HG03175 (cell line): Measurements from ENCODE around the gene PODXL2.

Experiments
- ATAC-seq: cut with Tn5 transposase; IDR thresholded peaks from one replicate; pipeline ENCODE4 v1.9.1; 2021; ENCODE audit warnings: mild to moderate bottlenecking, moderate library complexity; ENCODE audit not compliant: unreplicated experiment

The PODXL2 gene

DNA sequence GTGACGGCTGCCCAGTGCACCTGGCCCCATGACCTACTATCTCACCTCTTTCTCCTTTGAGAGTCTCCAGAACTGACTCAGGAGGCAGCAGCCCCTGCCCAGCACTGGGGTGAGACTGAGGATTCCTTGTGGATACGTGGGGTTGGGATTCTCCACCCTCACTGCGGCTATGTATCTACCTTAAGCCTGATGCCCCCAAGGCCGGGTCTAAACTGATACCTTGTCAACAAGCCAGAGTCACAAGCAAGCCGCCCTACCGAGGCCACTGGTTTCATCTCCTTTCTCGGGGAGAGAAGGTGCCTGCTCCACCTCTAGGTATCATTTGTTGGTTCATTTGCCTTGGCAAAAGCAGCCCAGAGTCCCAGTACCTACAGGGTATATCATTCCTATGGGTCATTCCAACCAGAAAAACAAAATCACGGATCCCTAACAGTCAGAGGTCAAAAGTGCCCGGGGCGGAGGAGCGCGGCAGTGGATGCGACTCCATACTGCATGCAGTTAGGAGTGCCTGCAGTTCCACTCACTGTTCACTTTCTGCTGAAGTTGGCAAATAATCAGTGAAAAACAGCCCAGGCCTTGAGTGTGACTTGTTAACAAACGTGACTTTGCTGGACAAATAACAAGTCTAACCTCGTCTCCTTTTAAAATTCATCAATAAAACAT, 91.3 kb downstream of the PODXL2 start:
- no peak for ATAC-seq

DNA sequence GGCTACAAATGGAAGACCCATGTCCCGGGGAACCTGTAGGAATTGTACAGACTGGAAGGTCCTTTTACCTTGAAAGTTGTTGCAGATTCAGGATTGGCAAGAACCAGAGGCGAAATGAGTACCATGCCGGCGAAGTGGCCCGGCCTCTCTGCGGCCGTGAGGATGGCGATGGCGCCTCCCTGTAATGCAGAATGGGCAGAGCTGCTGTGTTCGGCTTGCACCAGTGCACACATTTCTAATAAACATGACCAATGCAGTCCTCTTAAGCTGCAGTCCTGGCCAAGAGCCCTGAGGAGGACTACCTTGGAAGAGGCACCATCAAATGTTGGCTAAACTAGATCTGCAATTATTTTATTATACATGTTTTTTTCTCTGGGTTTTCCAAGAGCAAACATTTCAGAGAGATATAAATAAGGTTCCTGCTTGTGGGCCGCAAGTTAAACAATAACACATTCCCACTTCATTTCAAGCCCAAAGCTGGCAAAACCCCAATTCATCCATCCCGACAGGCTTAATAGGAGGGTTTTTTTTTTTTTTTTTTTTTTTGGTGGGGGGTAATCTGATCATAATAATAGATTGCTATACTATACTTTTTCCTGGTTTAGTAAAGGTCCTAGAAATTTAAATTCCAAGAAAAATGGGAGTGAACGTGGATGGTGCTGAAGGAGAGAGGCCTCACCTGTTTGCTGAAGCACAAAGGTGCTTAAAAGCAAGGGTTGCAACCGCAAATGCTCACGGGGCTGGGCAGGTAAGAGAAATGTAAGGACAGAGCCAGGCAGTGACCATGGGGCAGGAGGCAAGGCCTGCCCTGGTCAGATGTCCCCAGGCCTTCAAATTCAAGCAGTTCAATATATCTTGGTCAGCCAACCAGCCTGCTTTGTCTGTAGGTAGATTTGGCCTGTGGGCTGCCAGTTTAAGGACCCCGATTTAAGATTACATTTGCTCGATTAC, 92.3 kb downstream of the PODXL2 start:
- no peak for ATAC-seq

DNA sequence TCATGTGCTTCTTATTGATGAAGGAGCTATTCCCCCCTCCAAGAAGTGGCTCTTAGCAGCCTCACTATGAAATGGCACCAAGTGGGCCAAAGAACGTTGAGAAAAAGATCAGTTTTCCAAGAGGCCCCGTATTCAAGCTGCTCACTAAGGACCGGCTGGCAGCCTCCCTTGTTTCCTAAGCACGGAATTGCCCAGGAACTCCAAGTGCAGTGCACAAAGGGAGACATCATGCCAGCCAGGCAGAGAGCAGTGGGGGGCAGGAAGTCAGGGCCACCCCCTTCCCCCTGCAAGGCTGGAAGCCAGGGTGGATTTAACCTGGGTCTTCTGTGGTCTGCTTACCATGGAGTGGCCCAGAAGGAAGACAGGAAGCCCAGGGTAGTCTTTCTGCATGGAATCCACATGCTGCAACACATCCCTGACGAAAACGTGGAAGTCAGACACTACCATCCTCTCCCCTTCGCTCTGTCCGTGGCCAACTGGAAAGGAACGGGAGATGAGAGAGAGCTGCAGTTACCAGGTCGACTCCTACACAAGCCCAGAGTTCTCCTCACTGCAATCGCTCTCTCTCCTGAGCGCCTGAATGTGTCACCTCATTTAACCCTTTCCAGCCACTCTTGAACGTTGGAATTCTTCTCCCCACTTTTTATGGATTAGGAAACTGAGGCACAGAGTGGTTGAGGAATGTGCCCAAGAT, 93.3 kb downstream of the PODXL2 start:
- ATAC-seq = no peak
